AG04449 (cell line): ENCODE results near the gene TMEM72.
A peak's percentile ranks its signal among the peaks of the same experiment; 100 is the strongest.

Source experiments
- CTCF ChIA-PET: fragments of 350-600 bp; formaldehyde crosslinking; extraction: SDS; loops from one replicate; lab custom pipeline; 2021; ENCODE audit warnings: antibody characterized with exemption; lab: Yijun Ruan, JAX
- POLR2A ChIA-PET: fragments of 400-600, 350-600 bp; formaldehyde crosslinking; extraction: SDS; loops from one replicate; lab custom pipeline; 2020; ENCODE audit warnings: antibody characterized with exemption, inconsistent platforms; lab: Yijun Ruan, JAX
- DNase-seq: peaks from one replicate; pipeline ENCODE4 v3.0.0-alpha.2; 2010; ENCODE audit warnings: low read depth, low spot score
- H3K4me3 ChIP-seq: 2 replicates; pipeline ENCODE4 v1.5.1; 2011; ENCODE audit warnings: low read depth, mild to moderate bottlenecking, control low read depth, low read length
- CTCF ChIP-seq: IDR thresholded peaks from one replicate; pipeline ENCODE4 v1.5.1; 2011; ENCODE audit warnings: mild to moderate bottlenecking, moderate library complexity, low read length, control low read depth, inconsistent platforms; ENCODE audit not compliant: insufficient read depth; ENCODE audit errors: missing control alignments

TMEM72 gene

GRCh38 chr10:44924261-44925040 is 13.3 kb downstream of the TMEM72 start:
- ChIA-PET CTCF (interaction anchor here (6.8 kb wide), 1 partner anchor 8 kb away, joined by 82 read pairs; no protein-coding TSS in a partner anchor), POLR2A (no interaction called here)
- no peak overlapping the region for H3K4me3 ChIP-seq
- no peak for DNase-seq
- no peak for TF ChIP-seq CTCF

- no peak for DNase-seq
- CTCF ChIA-PET, result interaction anchor here (6.8 kb wide), 1 partner anchor 8 kb away, joined by 82 read pairs; no protein-coding TSS in a partner anchor
- POLR2A ChIA-PET, result no interaction called here
- peak; percentile 12 for TF ChIP-seq CTCF
- no peak overlapping the region for H3K4me3 ChIP-seq
Observed at GRCh38 chr10:44925224-44925623, 14.1 kb downstream of the TMEM72 start.

- DNase-seq, result no peak
- POLR2A ChIA-PET, result no interaction called here
- CTCF ChIA-PET, result interaction anchor here (6.8 kb wide), 1 partner anchor 7 kb away, joined by 82 read pairs; no protein-coding TSS in a partner anchor
- TF ChIP-seq CTCF, result no peak
- no peak overlapping the region for H3K4me3 ChIP-seq
Observed at GRCh38 chr10:44925811-44926750, 14.9 kb downstream of the TMEM72 start.

GRCh38 chr10:44926751-44927351 is 15.7 kb downstream of the TMEM72 start:
- DNase-seq, result no peak
- no peak for TF ChIP-seq CTCF
- ChIA-PET CTCF (interaction anchor here (1.0 kb wide), 1 partner anchor 49 kb away, joined by 3 read pairs; no protein-coding TSS in a partner anchor), POLR2A (no interaction called here)
- no peak overlapping the region for H3K4me3 ChIP-seq

- TF ChIP-seq CTCF, result no peak
- POLR2A ChIA-PET, result no interaction called here
Observed at GRCh38 chr10:44927352-44927751, 16.2 kb downstream of the TMEM72 start.

More at GRCh38 chr10:44927352-44927751, 16.2 kb downstream of the TMEM72 start:
- H3K4me3 ChIP-seq, result no peak overlapping the region
- CTCF ChIA-PET, result interaction anchor here (1.0 to 1.9 kb wide), 2 partner anchors 14 to 48 kb away, joined by 3 to 4 read pairs; no protein-coding TSS in a partner anchor
- DNase-seq, result no peak
